Measurements from ENCODE around the gene EML1. TPM values are rescaled to one million over a fixed set of nuclear protein-coding genes. Genes with fewer than 3 reads are reported as not detected.

The EML1 gene
- polyA plus RNA-seq, 1 experiment: 14.2 TPM

DNA sequence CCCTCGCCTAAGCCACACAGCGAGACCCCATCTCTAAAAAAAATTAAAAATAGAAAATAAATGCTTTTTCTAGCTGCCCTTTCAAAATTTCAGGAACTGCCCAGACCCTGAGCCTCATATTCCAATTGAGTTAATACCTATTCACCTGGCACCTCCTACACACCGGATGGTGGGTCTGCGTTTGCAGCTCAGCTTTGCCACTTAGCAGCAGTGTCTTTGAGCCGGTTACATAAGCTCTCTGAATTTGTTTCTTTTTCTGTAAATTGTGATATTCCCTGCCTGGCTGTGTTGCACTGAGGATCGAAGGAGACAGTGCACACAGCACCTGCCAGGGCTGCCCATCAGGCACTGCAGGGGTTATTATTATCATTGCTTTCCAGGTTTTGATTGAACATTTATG is 125.6 kb downstream of the EML1 start:
- no peak for DNase-seq (ENCODE audit: low read depth)
- H3K4me3 ChIP-seq (ENCODE audit: low read depth, low read length): no peak overlapping the region
- H3K27me3 ChIP-seq (ENCODE audit: control insufficient read depth, insufficient read depth, low read length): no peaks in the 10 kb centered on the region
- peaks cover 1% of the 10 kb centered on the region; the same call in 1 of the 2 replicates for H3K36me3 ChIP-seq (ENCODE audit: control insufficient read depth, insufficient read depth, low read length)
- ChIA-PET POLR2A (no interaction called here), CTCF (interaction anchor here (2.0 kb wide), 1 partner anchor 28 kb away, joined by 6 read pairs; no protein-coding TSS in a partner anchor)
- TF ChIP-seq CTCF (IDR thresholded peaks at IDR 0.05; ENCODE audit: insufficient read depth, low read depth, low read length): no peak

GRCh38 chr14:99921425-99921824 is 128.2 kb downstream of the EML1 start:
- Histone ChIP-seq H3K4me3 (ENCODE audit: low read depth, low read length) (no peak overlapping the region), H3K27me3 (ENCODE audit: control insufficient read depth, insufficient read depth, low read length) (no peaks in the 10 kb centered on the region), H3K36me3 (ENCODE audit: control insufficient read depth, insufficient read depth, low read length) (0 out of 2 replicates have a peak, but pooled peaks cover 1% of the 10 kb centered on the region)
- no peak for DNase-seq (ENCODE audit: low read depth)
- TF ChIP-seq CTCF (IDR thresholded peaks at IDR 0.05; ENCODE audit: insufficient read depth, low read depth, low read length): no peak
- POLR2A ChIA-PET: no interaction called here
- CTCF ChIA-PET: interaction anchor here (1.0 to 1.9 kb wide), 2 partner anchors 9 to 11 kb away, joined by 3 to 7 read pairs; no protein-coding TSS in a partner anchor

DNA sequence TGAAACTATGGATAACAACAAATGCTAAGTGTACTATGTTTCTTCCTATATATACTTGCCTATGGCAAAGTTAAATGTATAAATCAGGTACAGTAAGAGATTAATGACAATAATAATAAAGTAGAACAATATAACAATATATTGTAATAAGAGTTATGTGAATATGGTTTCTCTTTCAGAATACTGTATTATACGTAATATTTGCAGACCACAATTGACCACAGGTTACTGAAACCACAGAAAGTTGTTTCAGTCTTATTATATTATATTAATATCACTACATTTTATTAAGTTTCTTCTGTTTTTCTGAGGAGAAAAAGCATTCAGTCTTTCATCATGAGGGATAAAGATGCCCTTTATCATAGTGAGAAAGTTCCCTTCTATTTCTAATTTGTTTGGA is 131.2 kb downstream of the EML1 start:
- H3K4me3 ChIP-seq (ENCODE audit: low read depth, low read length): no peak overlapping the region
- TF ChIP-seq CTCF (IDR thresholded peaks at IDR 0.05; ENCODE audit: insufficient read depth, low read depth, low read length): no peak
- H3K36me3 ChIP-seq (ENCODE audit: control insufficient read depth, insufficient read depth, low read length): peaks cover 1% of the 10 kb centered on the region; the same call in 1 of the 2 replicates
- H3K27me3 ChIP-seq (ENCODE audit: control insufficient read depth, insufficient read depth, low read length): no peaks in the 10 kb centered on the region
- ChIA-PET POLR2A (no interaction called here), CTCF (no interaction called here)
- no peak for DNase-seq (ENCODE audit: low read depth)

DNA sequence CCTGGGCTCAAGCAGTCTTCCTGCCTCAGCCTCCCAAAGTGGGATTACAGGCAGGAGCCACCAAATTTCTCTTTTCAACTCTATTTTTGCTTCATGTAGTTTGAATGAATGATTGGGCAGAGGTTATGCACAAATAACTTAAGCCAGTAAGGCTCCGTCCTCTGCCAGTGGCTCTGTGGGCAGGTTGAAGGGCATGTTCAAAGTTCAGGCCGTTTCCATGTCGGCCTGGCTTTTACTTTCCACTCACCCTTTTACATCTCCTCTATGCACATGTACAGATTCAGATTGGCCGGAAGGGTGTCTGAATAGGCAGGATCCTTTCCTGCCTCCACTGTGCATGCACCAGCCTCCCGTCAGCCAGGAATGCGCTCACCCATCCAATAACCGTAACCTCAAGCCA is 132.3 kb downstream of the EML1 start:
- CTCF ChIA-PET: interaction anchor here (0.6 to 2.2 kb wide), 2 partner anchors 22 to 53 kb away, joined by 3 to 6 read pairs; no protein-coding TSS in a partner anchor
- no peak for TF ChIP-seq CTCF (IDR thresholded peaks at IDR 0.05; ENCODE audit: insufficient read depth, low read depth, low read length)

GRCh38 chr14:99928963-99929362 is 135.8 kb downstream of the EML1 start:
- ChIA-PET CTCF (interaction anchor here (5.9 kb wide), 1 partner anchor 18 kb away, joined by 40 read pairs; no protein-coding TSS in a partner anchor), POLR2A (no interaction called here)
- no peaks in the 10 kb centered on the region for H3K27me3 ChIP-seq (ENCODE audit: control insufficient read depth, insufficient read depth, low read length)
- no peak for TF ChIP-seq CTCF (IDR thresholded peaks at IDR 0.05; ENCODE audit: insufficient read depth, low read depth, low read length)
- no peaks in the 10 kb centered on the region; the same call in 1 of the 2 replicates for H3K36me3 ChIP-seq (ENCODE audit: control insufficient read depth, insufficient read depth, low read length)
- no peak for DNase-seq (ENCODE audit: low read depth)
- H3K4me3 ChIP-seq (ENCODE audit: low read depth, low read length): no peak overlapping the region

More for the DNA sequence above, 132.3 kb downstream of the EML1 start:
- POLR2A ChIA-PET: interaction anchor here (0.6 kb wide), 1 partner anchor 46 kb away, joined by 3 read pairs; no protein-coding TSS in a partner anchor
- no peak for DNase-seq (ENCODE audit: low read depth)
- Histone ChIP-seq H3K27me3 (ENCODE audit: control insufficient read depth, insufficient read depth, low read length) (no peaks in the 10 kb centered on the region), H3K4me3 (ENCODE audit: low read depth, low read length) (no peak overlapping the region), H3K36me3 (ENCODE audit: control insufficient read depth, insufficient read depth, low read length) (peaks cover 1% of the 10 kb centered on the region; the same call in 1 of the 2 replicates)
